ENCODE measurements around the gene DSG1.

Gene DSG1

GRCh38 chr18:31317860-31318259 lies at the start of gene DSG1:
DSG1 (plus strand) TSS chr18:31318160; CDS start chr18:31318301, 141 bp downstream.
- no peak within 1 kb of the TSS for H3K4me3 ChIP-seq (ENCODE audit: control insufficient read depth, low read depth, low read length)
- no peak for TF ChIP-seq CTCF (IDR thresholded peaks at IDR 0.05; ENCODE audit: control insufficient read depth, insufficient read depth, low read depth, low read length, missing control alignments)
- no peak for DNase-seq (ENCODE audit: low read depth)

GRCh38 chr18:31268985-31269406 lies 49.0 kb upstream of the DSG1 start:
- DNase-seq (ENCODE audit: low read depth), result no peak
- no peak overlapping the region for H3K4me3 ChIP-seq (ENCODE audit: control insufficient read depth, low read depth, low read length)

GRCh38 chr18:31269566-31269965 lies 48.4 kb upstream of the DSG1 start:
- H3K4me3 ChIP-seq (ENCODE audit: control insufficient read depth, low read depth, low read length), result no peak overlapping the region
- no peak for TF ChIP-seq CTCF (IDR thresholded peaks at IDR 0.05; ENCODE audit: control insufficient read depth, insufficient read depth, low read depth, low read length, missing control alignments)
- DNase-seq (ENCODE audit: low read depth), result no peak

More at GRCh38 chr18:31268985-31269406, 49.0 kb upstream of the DSG1 start:
- no peak for TF ChIP-seq CTCF (IDR thresholded peaks at IDR 0.05; ENCODE audit: control insufficient read depth, insufficient read depth, low read depth, low read length, missing control alignments)

- no peak for DNase-seq (ENCODE audit: low read depth)
- TF ChIP-seq CTCF (IDR thresholded peaks at IDR 0.05; ENCODE audit: control insufficient read depth, insufficient read depth, low read depth, low read length, missing control alignments), result no peak
- no peak overlapping the region for H3K4me3 ChIP-seq (ENCODE audit: control insufficient read depth, low read depth, low read length)
These were observed 47.4 kb upstream of the DSG1 start for GRCh38 chr18:31270578-31270977.

GRCh38 chr18:31273812-31274527 lies 44.0 kb upstream of the DSG1 start:
- H3K4me3 ChIP-seq (ENCODE audit: control insufficient read depth, low read depth, low read length), result no peak overlapping the region
- no peak for TF ChIP-seq CTCF (IDR thresholded peaks at IDR 0.05; ENCODE audit: control insufficient read depth, insufficient read depth, low read depth, low read length, missing control alignments)
- no peak for DNase-seq (ENCODE audit: low read depth)

GRCh38 chr18:31274931-31275330 lies 43.0 kb upstream of the DSG1 start:
- no peak for TF ChIP-seq CTCF (IDR thresholded peaks at IDR 0.05; ENCODE audit: control insufficient read depth, insufficient read depth, low read depth, low read length, missing control alignments)
- H3K4me3 ChIP-seq (ENCODE audit: control insufficient read depth, low read depth, low read length), result no peak overlapping the region
- no peak for DNase-seq (ENCODE audit: low read depth)
